Measurements from ENCODE around the gene MED13L.

- TF ChIP-seq, protein P1, sequence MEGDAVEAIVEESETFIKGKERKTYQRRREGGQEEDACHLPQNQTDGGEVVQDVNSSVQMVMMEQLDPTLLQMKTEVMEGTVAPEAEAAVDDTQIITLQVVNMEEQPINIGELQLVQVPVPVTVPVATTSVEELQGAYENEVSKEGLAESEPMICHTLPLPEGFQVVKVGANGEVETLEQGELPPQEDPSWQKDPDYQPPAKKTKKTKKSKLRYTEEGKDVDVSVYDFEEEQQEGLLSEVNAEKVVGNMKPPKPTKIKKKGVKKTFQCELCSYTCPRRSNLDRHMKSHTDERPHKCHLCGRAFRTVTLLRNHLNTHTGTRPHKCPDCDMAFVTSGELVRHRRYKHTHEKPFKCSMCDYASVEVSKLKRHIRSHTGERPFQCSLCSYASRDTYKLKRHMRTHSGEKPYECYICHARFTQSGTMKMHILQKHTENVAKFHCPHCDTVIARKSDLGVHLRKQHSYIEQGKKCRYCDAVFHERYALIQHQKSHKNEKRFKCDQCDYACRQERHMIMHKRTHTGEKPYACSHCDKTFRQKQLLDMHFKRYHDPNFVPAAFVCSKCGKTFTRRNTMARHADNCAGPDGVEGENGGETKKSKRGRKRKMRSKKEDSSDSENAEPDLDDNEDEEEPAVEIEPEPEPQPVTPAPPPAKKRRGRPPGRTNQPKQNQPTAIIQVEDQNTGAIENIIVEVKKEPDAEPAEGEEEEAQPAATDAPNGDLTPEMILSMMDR (IDR thresholded peaks at IDR 0.05): no peak
- TF ChIP-seq NFYB (CRISPR knock-in tag; conservative IDR thresholded peaks at IDR 0.05; ENCODE audit: low read depth): no peak
- TF ChIP-seq EMX1 (CRISPR knock-in tag; IDR thresholded peaks at IDR 0.05): no peak
- TF ChIP-seq ATF3 (CRISPR knock-in tag; conservative IDR thresholded peaks at IDR 0.05): no peak
- no peak for TF ChIP-seq ETV6 (CRISPR knock-in tag; IDR thresholded peaks at IDR 0.05)
- TF ChIP-seq MAX (CRISPR knock-in tag; IDR thresholded peaks at IDR 0.05): no peak
- no peak for TF ChIP-seq TEAD4 (CRISPR knock-in tag; IDR thresholded peaks at IDR 0.05)
- TF ChIP-seq FOXJ3 (CRISPR knock-in tag; IDR thresholded peaks at IDR 0.05; ENCODE audit: borderline replicate concordance): no peak
- TF ChIP-seq MXD4 (CRISPR knock-in tag; IDR thresholded peaks at IDR 0.05; ENCODE audit: borderline replicate concordance): no peak
- TF ChIP-seq USF1 (CRISPR knock-in tag; IDR thresholded peaks at IDR 0.05): no peak
- TF ChIP-seq, protein P2, sequence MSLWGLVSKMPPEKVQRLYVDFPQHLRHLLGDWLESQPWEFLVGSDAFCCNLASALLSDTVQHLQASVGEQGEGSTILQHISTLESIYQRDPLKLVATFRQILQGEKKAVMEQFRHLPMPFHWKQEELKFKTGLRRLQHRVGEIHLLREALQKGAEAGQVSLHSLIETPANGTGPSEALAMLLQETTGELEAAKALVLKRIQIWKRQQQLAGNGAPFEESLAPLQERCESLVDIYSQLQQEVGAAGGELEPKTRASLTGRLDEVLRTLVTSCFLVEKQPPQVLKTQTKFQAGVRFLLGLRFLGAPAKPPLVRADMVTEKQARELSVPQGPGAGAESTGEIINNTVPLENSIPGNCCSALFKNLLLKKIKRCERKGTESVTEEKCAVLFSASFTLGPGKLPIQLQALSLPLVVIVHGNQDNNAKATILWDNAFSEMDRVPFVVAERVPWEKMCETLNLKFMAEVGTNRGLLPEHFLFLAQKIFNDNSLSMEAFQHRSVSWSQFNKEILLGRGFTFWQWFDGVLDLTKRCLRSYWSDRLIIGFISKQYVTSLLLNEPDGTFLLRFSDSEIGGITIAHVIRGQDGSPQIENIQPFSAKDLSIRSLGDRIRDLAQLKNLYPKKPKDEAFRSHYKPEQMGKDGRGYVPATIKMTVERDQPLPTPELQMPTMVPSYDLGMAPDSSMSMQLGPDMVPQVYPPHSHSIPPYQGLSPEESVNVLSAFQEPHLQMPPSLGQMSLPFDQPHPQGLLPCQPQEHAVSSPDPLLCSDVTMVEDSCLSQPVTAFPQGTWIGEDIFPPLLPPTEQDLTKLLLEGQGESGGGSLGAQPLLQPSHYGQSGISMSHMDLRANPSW (CRISPR knock-in tag; conservative IDR thresholded peaks at IDR 0.05; ENCODE audit: low read depth): no peak
- TF ChIP-seq TP53 (CRISPR knock-in tag; IDR thresholded peaks at IDR 0.05): no peak
These were observed 73.3 kb downstream of the MED13L start for GRCh38 chr12:116204169-116204568.

Measured in WTC11 (cell line).